SK-N-SH (cell line): ENCODE data around the gene ABLIM1. TPM values are rescaled to one million over a fixed set of nuclear protein-coding genes. Genes with fewer than 3 reads are reported as not detected.

Source experiments
- CTCF ChIA-PET: fragments of 300-600, 350-600 bp; formaldehyde crosslinking; extraction: SDS; loops from one replicate; lab custom pipeline; 2021; lab: Yijun Ruan, JAX
- POLR2A ChIA-PET: fragments of 350-600 bp; sonication (Branson Sonifier 250); formaldehyde crosslinking; extraction: SDS; loops from one replicate; lab custom pipeline; 2020; ENCODE audit warnings: antibody characterized with exemption, inconsistent platforms; lab: Yijun Ruan, JAX
- DNase-seq: peaks from one replicate; pipeline ENCODE4 v3.0.0; 2012
- H2AFZ ChIP-seq: fragments of 200-600 bp; sonication (generic); 2 replicates; pipeline ENCODE4 v1.8.1; 2016; ENCODE audit warnings: antibody characterized with exemption, mild to moderate bottlenecking, low read depth
- H3F3A ChIP-seq: fragments of 200-600 bp; sonication (generic); replicated peaks from 2 replicates; pipeline ENCODE3; 2016; ENCODE audit warnings: antibody characterized with exemption, mild to moderate bottlenecking; ENCODE audit not compliant: insufficient read depth
- H3K27ac ChIP-seq, 2 experiments: fragments of 200-500 bp in 1 of 2; fragments of 200-600 bp in 1 of 2; sonication (Bioruptor generic) in 1 of 2; sonication (generic), shearing (Covaris generic) in 1 of 2; 2 replicates each; pipeline versions ENCODE4 v1.5.1 to v1.6.1; 2014 to 2016; ENCODE audit warnings: low read depth in 2 of 2, inconsistent platforms in 1 of 2, low read length in 1 of 2, mild to moderate bottlenecking in 1 of 2, mixed read lengths in 1 of 2
- H3K27me3 ChIP-seq: fragments of 200-600 bp; sonication (generic), shearing (Covaris generic); 2 replicates; pipeline ENCODE4 v1.6.1; 2016; ENCODE audit warnings: mixed run types; ENCODE audit not compliant: insufficient read depth
- H3K36me3 ChIP-seq, 2 experiments: fragments of 200-500 bp in 1 of 2; fragments of 200-600 bp in 1 of 2; sonication (Bioruptor generic) in 1 of 2; sonication (generic) in 1 of 2; replicated peaks in 1 of 2; 2 replicates each; pipeline versions ENCODE3 to v1.5.1; 2014 to 2016; ENCODE audit warnings: low read length in 1 of 2, mild to moderate bottlenecking in 1 of 2; ENCODE audit not compliant: insufficient read depth in 2 of 2, control insufficient read depth in 1 of 2
- H3K4me1 ChIP-seq, 2 experiments: fragments of 200-500 bp in 1 of 2; fragments of 200-600 bp in 1 of 2; sonication (Bioruptor generic) in 1 of 2; sonication (generic), shearing (Covaris generic) in 1 of 2; 2 replicates each; pipeline versions ENCODE4 v1.5.1 to v1.6.1; 2014 to 2016; ENCODE audit warnings: low read depth in 1 of 2, low read length in 1 of 2, mixed run types in 1 of 2; ENCODE audit not compliant: insufficient read depth in 2 of 2, control insufficient read depth in 1 of 2
- H3K4me2 ChIP-seq: fragments of 200-600 bp; sonication (generic), shearing (Covaris generic); 2 replicates; pipeline ENCODE4 v1.6.1; 2017; ENCODE audit warnings: mixed run types
- H3K4me3 ChIP-seq, 2 experiments: fragments of 200-500 bp in 1 of 2; fragments of 200-600 bp in 1 of 2; sonication (Bioruptor generic) in 1 of 2; sonication (generic), shearing (Covaris generic) in 1 of 2; 2 replicates each; pipeline versions ENCODE4 v1.5.1 to v1.8.1; 2014 to 2016; ENCODE audit warnings: low read depth in 2 of 2, inconsistent platforms in 1 of 2, low read length in 1 of 2, mild to moderate bottlenecking in 1 of 2, mixed read lengths in 1 of 2, moderate library complexity in 1 of 2
- H3K79me2 ChIP-seq: fragments of 200-600 bp; sonication (generic); 2 replicates; pipeline ENCODE4 v1.8.1; 2017; ENCODE audit warnings: mild to moderate bottlenecking; ENCODE audit not compliant: insufficient read depth
- H3K9ac ChIP-seq: fragments of 200-600 bp; sonication (generic); 2 replicates; pipeline ENCODE4 v1.6.1; 2017; ENCODE audit warnings: mixed run types
- H3K9me2 ChIP-seq: fragments of 200-600 bp; sonication (generic); 2 replicates; pipeline ENCODE4 v1.6.1; 2017; ENCODE audit warnings: mixed run types
- H3K9me3 ChIP-seq: fragments of 200-600 bp; sonication (generic); 2 replicates; pipeline ENCODE4 v1.6.1; 2017; ENCODE audit warnings: mixed run types, mild to moderate bottlenecking, moderate library complexity
- H4K20me1 ChIP-seq: fragments of 200-600 bp; sonication (generic); 2 replicates; pipeline ENCODE4 v1.6.1; 2017; ENCODE audit warnings: mild to moderate bottlenecking, mixed run types; ENCODE audit not compliant: insufficient read depth
- CHD2 ChIP-seq: fragments of 150-350 bp; IDR thresholded peaks from 2 replicates; pipeline ENCODE4 v1.6.1; 2018; ENCODE audit warnings: low read length; ENCODE audit not compliant: partially characterized antibody
- CTCF ChIP-seq: fragments of 200-600 bp; sonication (generic); IDR thresholded peaks from 2 replicates; pipeline ENCODE4 v1.6.1; 2017; ENCODE audit warnings: antibody characterized with exemption, mild to moderate bottlenecking, moderate library complexity
- ELF1 ChIP-seq: IDR thresholded peaks from 2 replicates; pipeline ENCODE4 v1.4.0; 2012
- EP300 ChIP-seq, 2 experiments: IDR thresholded peaks; 2 replicates each; pipeline versions ENCODE4 v1.4.0 to v1.6.1; 2012; ENCODE audit warnings: borderline replicate concordance in 1 of 2, low read depth in 1 of 2, low read length in 1 of 2
- FOSL2 ChIP-seq: IDR thresholded peaks from 2 replicates; pipeline ENCODE4 v1.4.0; 2012; ENCODE audit warnings: low read depth, mild to moderate bottlenecking, moderate library complexity, borderline replicate concordance
- FOXJ3 ChIP-seq: sonication (generic); formaldehyde crosslinking; IDR thresholded peaks from 2 replicates; pipeline ENCODE4 v1.5.1; 2020; ENCODE audit warnings: mild to moderate bottlenecking, missing genetic modification reagents
- GATA2 ChIP-seq: sonication (generic); formaldehyde crosslinking; IDR thresholded peaks from 2 replicates; pipeline ENCODE4 v1.5.0; 2020; ENCODE audit warnings: mild to moderate bottlenecking, missing genetic modification reagents
- JUND ChIP-seq: IDR thresholded peaks from 2 replicates; pipeline ENCODE4 v1.4.0; 2012
- MXI1 ChIP-seq: IDR thresholded peaks from 2 replicates; pipeline ENCODE4 v1.6.1; 2012; ENCODE audit warnings: mild to moderate bottlenecking, low read depth, low read length, improper control_type of control experiment
- NFIC ChIP-seq: IDR thresholded peaks from 2 replicates; pipeline ENCODE4 v1.4.0; 2012; ENCODE audit warnings: borderline replicate concordance
- NRF1 ChIP-seq: IDR thresholded peaks from 2 replicates; pipeline ENCODE4 v1.6.1; 2012; ENCODE audit warnings: low read depth, mild to moderate bottlenecking, low read length
- POLR2AphosphoS5 ChIP-seq: IDR thresholded peaks from 2 replicates; pipeline ENCODE4 v1.6.1; 2012; ENCODE audit warnings: low read depth, low read length
- RAD21 ChIP-seq: IDR thresholded peaks from 2 replicates; pipeline ENCODE4 v1.6.1; 2012; ENCODE audit warnings: mild to moderate bottlenecking, low read length
- RFX5 ChIP-seq: IDR thresholded peaks from 2 replicates; pipeline ENCODE4 v1.6.1; 2012; ENCODE audit warnings: mild to moderate bottlenecking, improper control_type of control experiment, low read length
- SIN3A ChIP-seq: IDR thresholded peaks from 2 replicates; pipeline ENCODE4 v1.6.1; 2012; ENCODE audit warnings: low read depth, mild to moderate bottlenecking, low read length, moderate library complexity, borderline replicate concordance
- TCF12 ChIP-seq: IDR thresholded peaks from 2 replicates; pipeline ENCODE4 v1.4.0; 2012
- YY1 ChIP-seq: IDR thresholded peaks from 2 replicates; pipeline ENCODE4 v1.4.0; 2012; ENCODE audit warnings: low read depth, mild to moderate bottlenecking
- WGBS: methylation state at CpG from one replicate; pipeline ENCODE4 v1.1.6; 2017; ENCODE audit warnings: low lambda C conversion rate; 5-methylcytosine and 5-hydroxymethylcytosine counted together
- polyA plus RNA-seq, 3 experiments: library from polyadenylated mRNA; depleted of rRNA; stranded (reverse); fragments of >200 nt; gene quantifications; 2 replicates each; pipeline ENCODE4 v1.2.3, GENCODE V29; 2012
- TF ChIP-seq, protein P1 (sequence below): IDR thresholded peaks from 2 replicates; pipeline ENCODE4 v1.4.0; 2012; ENCODE audit warnings: low read depth
- TF ChIP-seq, protein P2 (sequence below): IDR thresholded peaks from 2 replicates; pipeline ENCODE4; 2012
- TF ChIP-seq, protein P3 (sequence below): IDR thresholded peaks from 2 replicates; pipeline ENCODE4 v1.4.0; 2012; ENCODE audit warnings: low read depth, borderline replicate concordance
- TF ChIP-seq, protein P4 (sequence below): fragments of 150-350 bp; IDR thresholded peaks from 2 replicates; pipeline ENCODE4 v1.6.1; 2017; ENCODE audit warnings: antibody characterized with exemption, low read length, low read depth, borderline replicate concordance

The ABLIM1 gene
- polyA plus RNA-seq, 1 of the 3 experiments (the other 2 are of a cell fraction), result 16.1 TPM

DNA sequence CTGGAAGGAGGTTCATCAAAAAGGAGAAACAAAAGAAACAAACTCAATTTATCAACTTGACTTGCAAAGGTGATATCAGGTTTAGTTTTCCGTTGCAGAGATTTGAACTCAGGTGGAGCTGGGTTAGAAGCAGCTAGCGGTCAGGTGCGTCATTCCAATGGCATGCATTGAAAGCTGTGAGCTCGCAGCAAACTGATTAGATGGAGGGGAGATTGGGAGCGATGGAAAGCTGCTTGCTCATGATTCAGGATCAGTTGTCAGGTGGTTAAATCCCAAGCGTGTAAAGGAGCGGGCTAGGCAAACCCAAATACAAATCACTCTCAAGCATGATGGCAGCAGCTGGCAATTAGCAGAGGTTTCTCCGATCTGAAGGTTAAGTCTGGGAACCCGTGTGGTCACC lies 204.5 kb downstream of the ABLIM1 start (continued):
- TF ChIP-seq CHD2, result no peak

DNA sequence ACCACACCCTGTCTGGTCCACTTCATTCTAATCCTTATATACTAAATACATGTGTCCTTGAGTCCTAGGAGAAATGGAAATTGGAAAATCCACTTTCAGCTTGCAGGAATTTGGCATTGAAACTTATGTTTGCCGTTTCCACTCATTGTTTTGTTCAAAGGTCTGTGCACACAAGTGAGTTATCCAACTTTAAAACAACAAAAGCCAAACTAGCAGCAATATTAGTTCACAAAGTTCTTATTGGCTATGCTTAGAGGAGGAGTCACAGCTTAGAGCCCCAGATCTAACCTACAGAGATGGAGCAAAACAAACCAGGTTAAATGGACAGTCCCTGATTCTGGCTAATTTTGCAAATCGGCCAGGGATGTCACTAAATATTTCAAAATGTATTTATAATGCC lies 209.2 kb downstream of the ABLIM1 start:
- TF ChIP-seq NRF1, result no peak
- TF ChIP-seq POLR2AphosphoS5, result no peak
- no peak for TF ChIP-seq NFIC
- TF ChIP-seq, protein P1, sequence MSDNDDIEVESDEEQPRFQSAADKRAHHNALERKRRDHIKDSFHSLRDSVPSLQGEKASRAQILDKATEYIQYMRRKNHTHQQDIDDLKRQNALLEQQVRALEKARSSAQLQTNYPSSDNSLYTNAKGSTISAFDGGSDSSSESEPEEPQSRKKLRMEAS, result no peak
- TF ChIP-seq YY1, result no peak
- TF ChIP-seq FOXJ3 (CRISPR knock-in tag), result no peak
- no peak for TF ChIP-seq RFX5
- no peak for TF ChIP-seq GATA2 (CRISPR knock-in tag)
- no peak for TF ChIP-seq MXI1
- TF ChIP-seq, protein P2, sequence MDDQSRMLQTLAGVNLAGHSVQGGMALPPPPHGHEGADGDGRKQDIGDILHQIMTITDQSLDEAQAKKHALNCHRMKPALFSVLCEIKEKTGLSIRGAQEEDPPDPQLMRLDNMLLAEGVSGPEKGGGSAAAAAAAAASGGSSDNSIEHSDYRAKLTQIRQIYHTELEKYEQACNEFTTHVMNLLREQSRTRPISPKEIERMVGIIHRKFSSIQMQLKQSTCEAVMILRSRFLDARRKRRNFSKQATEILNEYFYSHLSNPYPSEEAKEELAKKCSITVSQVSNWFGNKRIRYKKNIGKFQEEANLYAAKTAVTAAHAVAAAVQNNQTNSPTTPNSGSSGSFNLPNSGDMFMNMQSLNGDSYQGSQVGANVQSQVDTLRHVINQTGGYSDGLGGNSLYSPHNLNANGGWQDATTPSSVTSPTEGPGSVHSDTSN, result no peak
- no peak for TF ChIP-seq ELF1
- no peak for TF ChIP-seq TCF12
- TF ChIP-seq, protein P3, sequence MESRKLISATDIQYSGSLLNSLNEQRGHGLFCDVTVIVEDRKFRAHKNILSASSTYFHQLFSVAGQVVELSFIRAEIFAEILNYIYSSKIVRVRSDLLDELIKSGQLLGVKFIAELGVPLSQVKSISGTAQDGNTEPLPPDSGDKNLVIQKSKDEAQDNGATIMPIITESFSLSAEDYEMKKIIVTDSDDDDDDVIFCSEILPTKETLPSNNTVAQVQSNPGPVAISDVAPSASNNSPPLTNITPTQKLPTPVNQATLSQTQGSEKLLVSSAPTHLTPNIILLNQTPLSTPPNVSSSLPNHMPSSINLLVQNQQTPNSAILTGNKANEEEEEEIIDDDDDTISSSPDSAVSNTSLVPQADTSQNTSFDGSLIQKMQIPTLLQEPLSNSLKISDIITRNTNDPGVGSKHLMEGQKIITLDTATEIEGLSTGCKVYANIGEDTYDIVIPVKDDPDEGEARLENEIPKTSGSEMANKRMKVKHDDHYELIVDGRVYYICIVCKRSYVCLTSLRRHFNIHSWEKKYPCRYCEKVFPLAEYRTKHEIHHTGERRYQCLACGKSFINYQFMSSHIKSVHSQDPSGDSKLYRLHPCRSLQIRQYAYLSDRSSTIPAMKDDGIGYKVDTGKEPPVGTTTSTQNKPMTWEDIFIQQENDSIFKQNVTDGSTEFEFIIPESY, result no peak
- no peak for TF ChIP-seq CTCF
- no peak for TF ChIP-seq EP300 (IDR thresholded peaks at IDR 0.05; ENCODE audit: borderline replicate concordance in 1 of 2, low read depth in 1 of 2, low read length in 1 of 2)
- no peak for TF ChIP-seq JUND
- TF ChIP-seq, protein P4, sequence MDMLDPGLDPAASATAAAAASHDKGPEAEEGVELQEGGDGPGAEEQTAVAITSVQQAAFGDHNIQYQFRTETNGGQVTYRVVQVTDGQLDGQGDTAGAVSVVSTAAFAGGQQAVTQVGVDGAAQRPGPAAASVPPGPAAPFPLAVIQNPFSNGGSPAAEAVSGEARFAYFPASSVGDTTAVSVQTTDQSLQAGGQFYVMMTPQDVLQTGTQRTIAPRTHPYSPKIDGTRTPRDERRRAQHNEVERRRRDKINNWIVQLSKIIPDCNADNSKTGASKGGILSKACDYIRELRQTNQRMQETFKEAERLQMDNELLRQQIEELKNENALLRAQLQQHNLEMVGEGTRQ, result no peak
- TF ChIP-seq RAD21, result no peak
- no peak for TF ChIP-seq FOSL2
- no peak for TF ChIP-seq SIN3A
- CTCF ChIA-PET, result interaction anchor here (1.0 to 4.6 kb wide), 4 partner anchors 10 to 145 kb away, joined by 4 to 20 read pairs (median 12); no protein-coding TSS in a partner anchor

More for the DNA sequence above, 209.2 kb downstream of the ABLIM1 start:
- no peak overlapping the region for H3K27ac ChIP-seq
- H3K79me2 ChIP-seq, result no peaks in the 10 kb centered on the region
- H3K9me3 ChIP-seq, result no peaks in the 10 kb centered on the region
- H4K20me1 ChIP-seq, result no peaks in the 10 kb centered on the region
- H3K9ac ChIP-seq, result no peak overlapping the region
- DNase-seq, result no peak
- H3K4me2 ChIP-seq, result no peak overlapping the region
- H3K36me3 ChIP-seq, result peaks cover 0 to 28% of the 10 kb centered on the region in 2 experiments
- H3F3A ChIP-seq, result no peaks in the 10 kb centered on the region
- H3K9me2 ChIP-seq, result no peaks in the 10 kb centered on the region
- POLR2A ChIA-PET, result no interaction called here
- H3K4me1 ChIP-seq, result no peaks in the 10 kb centered on the region
- H2AFZ ChIP-seq, result no peak overlapping the region
- H3K4me3 ChIP-seq, result no peak overlapping the region
- 91% methylated on average over 2 of the region's 2 CpGs for WGBS
- no peaks in the 10 kb centered on the region for H3K27me3 ChIP-seq
